GM12801 (cell line): Measurements from ENCODE around the gene FGF18.

Source experiments
- TF ChIP-seq, protein P1 (sequence below): IDR thresholded peaks from one replicate; pipeline ENCODE4 v1.5.1; 2011; ENCODE audit warnings: control low read depth; ENCODE audit not compliant: insufficient read length; ENCODE audit errors: extremely low read depth

Gene FGF18

DNA sequence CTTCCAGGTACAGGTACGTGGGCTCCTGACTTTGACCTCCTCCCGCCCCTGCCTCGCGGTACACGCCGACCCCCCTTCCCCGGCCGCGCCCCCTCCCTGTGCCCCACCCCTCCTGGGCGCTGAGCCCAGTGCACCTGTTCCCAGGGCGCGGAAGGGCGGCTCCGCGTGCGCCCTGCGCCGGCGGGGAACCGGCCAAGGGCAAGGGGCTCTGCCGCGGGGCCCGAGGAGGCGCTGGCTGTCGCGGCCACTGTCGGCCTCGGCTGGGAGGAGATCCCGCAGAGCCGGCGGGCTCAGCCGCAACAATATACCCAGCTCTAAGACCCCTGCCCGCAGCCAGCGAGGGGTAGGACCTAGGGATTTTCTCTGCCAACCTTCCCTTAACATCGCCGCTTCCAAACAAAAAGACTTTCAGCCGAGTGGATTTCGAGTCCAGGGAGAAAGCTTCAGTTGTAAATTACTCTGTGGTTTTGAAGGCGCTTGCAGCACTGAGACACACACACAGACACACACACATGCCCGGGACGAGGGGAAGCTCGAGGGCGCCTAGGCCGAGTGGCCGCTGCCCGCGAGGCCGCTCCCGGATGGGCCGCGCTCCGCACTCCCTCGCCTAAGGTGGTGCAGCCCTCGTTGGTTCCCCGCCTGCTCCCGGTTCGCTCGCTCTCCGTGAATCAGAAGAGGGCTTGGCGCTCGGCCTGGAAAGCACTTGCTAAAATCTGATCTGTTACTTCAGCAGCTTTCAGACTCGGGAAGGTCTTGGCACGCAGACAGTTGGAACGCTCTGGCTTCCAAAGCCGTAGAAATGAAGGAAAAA lies 1.2 kb downstream of the FGF18 start:
- TF ChIP-seq, protein P1, sequence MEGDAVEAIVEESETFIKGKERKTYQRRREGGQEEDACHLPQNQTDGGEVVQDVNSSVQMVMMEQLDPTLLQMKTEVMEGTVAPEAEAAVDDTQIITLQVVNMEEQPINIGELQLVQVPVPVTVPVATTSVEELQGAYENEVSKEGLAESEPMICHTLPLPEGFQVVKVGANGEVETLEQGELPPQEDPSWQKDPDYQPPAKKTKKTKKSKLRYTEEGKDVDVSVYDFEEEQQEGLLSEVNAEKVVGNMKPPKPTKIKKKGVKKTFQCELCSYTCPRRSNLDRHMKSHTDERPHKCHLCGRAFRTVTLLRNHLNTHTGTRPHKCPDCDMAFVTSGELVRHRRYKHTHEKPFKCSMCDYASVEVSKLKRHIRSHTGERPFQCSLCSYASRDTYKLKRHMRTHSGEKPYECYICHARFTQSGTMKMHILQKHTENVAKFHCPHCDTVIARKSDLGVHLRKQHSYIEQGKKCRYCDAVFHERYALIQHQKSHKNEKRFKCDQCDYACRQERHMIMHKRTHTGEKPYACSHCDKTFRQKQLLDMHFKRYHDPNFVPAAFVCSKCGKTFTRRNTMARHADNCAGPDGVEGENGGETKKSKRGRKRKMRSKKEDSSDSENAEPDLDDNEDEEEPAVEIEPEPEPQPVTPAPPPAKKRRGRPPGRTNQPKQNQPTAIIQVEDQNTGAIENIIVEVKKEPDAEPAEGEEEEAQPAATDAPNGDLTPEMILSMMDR, result no peak

DNA sequence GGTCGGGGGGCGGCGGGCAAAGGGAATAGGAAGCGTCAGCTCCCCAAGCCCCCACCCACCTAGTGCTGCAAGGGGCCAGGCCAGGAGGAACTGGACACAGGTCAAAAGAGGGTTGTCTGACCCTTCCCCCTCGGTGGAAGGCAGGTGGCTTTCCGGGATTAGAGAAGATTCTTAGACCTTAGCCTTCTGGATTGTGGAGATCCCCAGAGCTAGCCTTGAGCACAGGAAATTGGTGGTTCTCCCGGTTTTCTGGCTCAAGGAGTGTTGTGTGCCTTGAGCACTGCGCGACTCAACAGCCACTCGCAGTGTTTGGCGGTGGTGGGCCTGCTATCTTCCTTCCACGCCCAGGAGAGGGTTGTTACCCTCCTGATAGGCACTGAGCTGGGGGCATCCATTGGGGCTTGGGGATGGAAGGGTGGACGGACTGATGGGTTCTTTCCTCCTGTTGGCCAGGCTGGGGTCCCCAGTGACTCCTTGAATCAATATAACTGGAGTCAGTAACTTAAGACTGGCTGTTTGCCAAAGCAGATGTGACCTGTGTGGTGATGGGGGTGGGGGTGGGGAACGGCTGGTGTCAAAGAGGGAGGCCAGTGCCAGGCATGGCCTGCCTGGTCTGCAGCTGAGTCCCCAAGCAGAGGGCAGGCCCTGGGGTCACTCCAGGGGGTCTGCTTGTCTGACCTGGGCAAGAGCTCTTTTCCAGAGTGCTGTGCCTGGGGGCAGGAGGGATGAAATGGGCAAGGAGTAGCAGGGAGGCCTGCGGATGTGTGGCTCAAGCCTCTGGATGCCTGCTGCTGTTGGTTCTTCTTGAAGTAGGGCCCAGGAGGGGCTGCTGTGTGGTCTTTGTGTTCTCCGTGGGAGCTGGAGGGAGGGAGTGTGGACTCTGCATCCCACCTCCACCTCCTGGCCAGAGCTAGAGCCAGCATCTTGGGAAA lies 2.1 kb downstream of the FGF18 start:
- TF ChIP-seq, protein P1, result no peak

DNA sequence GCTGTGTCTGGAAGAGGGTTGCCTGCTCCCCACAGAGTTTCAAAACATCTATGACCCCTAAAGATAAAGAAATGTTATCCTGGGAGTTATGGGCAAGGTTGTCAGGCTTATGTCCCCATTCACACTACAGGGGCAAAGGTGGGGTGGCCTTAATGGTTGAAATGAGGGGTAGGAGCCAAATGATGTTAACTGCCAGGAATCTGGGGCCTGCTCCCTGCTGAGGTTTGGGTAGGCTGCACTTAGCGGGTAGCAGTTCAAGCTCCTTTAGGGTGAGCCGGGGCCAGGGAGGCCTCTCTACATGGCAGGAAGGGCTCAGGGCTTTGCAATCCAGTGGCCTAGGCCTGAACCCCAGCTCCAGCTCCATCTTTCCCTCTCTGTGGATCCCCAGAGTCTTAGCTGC lies 3.0 kb downstream of the FGF18 start:
- TF ChIP-seq, protein P1, result no peak

DNA sequence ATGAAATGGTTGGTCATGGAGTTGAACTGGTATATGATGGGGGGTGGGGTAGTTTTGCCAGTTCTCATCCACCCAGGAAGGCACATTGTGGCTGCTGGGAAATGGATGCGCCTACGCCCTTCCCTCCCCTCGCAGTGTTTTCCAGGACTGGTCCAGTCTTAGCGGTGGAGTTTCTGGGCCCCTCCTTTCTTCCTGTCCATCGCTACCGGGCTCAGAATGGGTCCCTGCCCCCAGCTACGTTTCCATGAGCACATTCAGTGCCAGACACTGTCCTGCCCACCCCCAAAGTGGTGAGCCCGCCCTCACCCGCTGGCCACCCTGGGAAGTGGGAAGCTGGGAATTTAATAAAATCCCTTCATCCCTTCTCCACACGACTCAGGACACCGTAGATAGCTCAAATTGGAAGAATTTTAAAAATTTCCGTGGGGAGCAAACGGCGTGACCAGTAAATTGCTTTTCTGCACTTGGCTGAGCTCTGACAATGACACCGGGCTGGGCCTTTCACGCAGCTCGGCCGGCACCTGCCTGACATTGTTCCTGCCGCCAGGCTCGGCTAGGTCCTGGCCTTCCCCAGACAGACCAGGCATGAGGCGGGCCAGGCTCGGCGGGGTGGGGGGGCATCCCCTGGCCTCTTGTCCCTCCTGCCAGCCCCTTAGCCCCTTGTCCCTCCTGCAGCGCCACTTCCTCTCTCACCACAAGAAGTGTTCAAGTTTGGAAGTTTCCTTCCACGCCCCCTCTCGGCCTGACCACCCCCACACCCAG lies 3.6 kb downstream of the FGF18 start:
- TF ChIP-seq, protein P1, result no peak

DNA sequence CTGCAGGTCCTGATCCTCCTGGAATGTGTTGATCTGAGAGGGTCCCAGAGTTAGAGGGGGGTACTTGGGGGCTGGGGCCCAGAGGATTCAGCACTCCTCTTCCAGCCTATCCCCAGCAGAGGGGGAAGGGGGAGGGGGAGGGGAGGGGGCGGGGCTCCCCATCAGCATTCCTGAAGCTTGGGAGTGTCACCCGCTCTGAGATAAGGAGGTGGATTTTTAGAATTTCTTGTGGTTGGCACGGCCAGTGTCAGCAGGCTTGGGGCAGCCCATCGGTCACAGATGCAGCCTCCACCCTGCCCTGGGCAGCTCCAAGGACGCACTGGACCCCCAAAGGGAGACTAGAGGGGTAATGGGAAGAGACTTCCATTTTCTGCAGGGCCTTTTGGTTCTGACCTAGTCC lies 5.3 kb downstream of the FGF18 start:
- TF ChIP-seq, protein P1, result no peak

DNA sequence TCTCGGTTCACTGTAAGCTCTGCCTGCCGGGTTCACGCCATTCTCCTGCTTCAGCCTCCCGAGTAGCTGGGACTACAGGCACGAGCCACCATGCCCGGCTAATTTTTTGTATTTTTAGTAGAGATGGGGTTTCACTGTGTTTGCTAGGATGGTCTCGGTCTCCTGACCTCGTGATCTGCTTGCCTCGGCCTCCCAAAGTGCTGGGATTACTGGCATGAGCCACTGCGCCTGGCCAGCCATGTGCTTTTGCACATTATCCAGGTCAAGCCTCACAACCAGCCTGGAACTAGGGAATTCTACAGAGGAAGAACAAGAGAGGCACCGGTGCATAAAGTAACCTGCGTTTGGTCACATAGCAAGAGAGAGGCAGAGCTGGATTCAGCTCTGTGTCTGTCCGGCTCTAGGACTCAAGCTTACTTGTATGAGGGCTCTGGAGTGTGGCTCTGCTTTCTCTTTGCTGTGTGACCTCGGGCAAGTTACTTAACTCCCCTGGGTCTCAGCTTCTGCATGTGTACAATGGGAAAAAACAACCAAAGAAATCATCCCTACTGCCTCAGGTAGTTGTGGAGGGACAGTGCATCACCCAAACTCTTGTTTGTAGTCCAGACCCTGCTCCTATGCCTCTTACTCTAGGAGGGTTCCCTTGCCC lies 6.3 kb downstream of the FGF18 start:
- TF ChIP-seq, protein P1, result no peak

DNA sequence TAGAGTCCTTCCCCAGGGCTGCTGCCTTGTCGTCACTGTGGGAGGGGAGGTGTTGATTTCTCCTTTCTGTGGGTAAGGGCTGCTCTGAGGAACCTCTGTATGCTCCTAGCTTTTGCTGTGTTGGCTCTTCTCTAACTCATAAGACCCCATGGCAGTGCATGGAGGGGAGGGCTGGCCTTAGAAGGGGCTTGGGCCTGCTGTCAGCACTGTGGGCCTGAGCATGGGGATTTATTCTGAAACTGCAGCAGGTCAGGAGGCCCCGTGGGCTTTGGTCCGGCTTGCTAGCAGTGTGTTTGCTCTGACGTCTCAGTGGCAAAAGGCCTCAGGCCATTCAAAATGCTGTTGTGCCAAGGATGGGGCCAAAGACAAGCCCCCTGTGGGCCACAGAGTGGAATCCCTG lies 6.8 kb downstream of the FGF18 start:
- TF ChIP-seq, protein P1, result no peak
